Fibroblast of lung (primary cell): ENCODE results near the gene MPDZ.

ENCODE experiments used
- CTCF ChIP-seq, 2 donors: IDR thresholded peaks in 1 of 2; conservative IDR thresholded peaks in 1 of 2; 1 replicate in 1 of 2; 2 replicates in 1 of 2; pipeline ENCODE4 v1.5.1; 2011 to 2012; ENCODE audit warnings: low read length in 2 of 2, control low read depth in 1 of 2, inconsistent platforms in 1 of 2, low read depth in 1 of 2, mild to moderate bottlenecking in 1 of 2
- EZH2 ChIP-seq: IDR thresholded peaks from 2 replicates; pipeline ENCODE4 v1.5.1; 2012; ENCODE audit warnings: low read length, control low read depth, mild to moderate bottlenecking; ENCODE audit errors: missing control alignments

GRCh38 chr9:13278023-13278367 lies 1.5 kb downstream of the MPDZ start:
- no peak for TF ChIP-seq CTCF (conservative IDR thresholded peaks at IDR 0.05 in 1 of 2, IDR thresholded peaks at IDR 0.05 in 1 of 2; ENCODE audit: low read depth in 1 of 2, low read length in 2 of 2)
- no peak for TF ChIP-seq EZH2
